HEK293T (cell line): ENCODE data around the gene NFXL1.

Source experiments
- CTCF ChIA-PET: fragments of 350-600 bp; formaldehyde crosslinking; extraction: SDS; loops from one replicate; lab custom pipeline; 2021; ENCODE audit warnings: antibody characterized with exemption, inconsistent platforms; lab: Yijun Ruan, JAX
- POLR2A ChIA-PET: fragments of 350-600 bp; formaldehyde crosslinking; extraction: SDS; loops from one replicate; lab custom pipeline; 2020; ENCODE audit warnings: antibody characterized with exemption, inconsistent platforms; lab: Yijun Ruan, JAX
- DNase-seq: peaks from one replicate; pipeline ENCODE4 v3.0.0; 2012; ENCODE audit warnings: mixed read lengths; ENCODE audit errors: extremely low spot score
- ARNT ChIP-seq: fragments of 450-650 bp; IDR thresholded peaks from 2 replicates; pipeline ENCODE4 v1.6.1; 2017; ENCODE audit warnings: mild to moderate bottlenecking
- BHLHE40 ChIP-seq: fragments of 450-650 bp; IDR thresholded peaks from 2 replicates; pipeline ENCODE4 v1.6.1; 2016; ENCODE audit warnings: mild to moderate bottlenecking, moderate library complexity, borderline replicate concordance
- CTBP1 ChIP-seq: fragments of 450-650 bp; IDR thresholded peaks from 2 replicates; pipeline ENCODE4 v1.6.1; 2016; ENCODE audit warnings: borderline replicate concordance
- ELF4 ChIP-seq: fragments of 450-650 bp; IDR thresholded peaks from 2 replicates; pipeline ENCODE4 v1.6.1; 2017; ENCODE audit warnings: antibody characterized with exemption
- FOXA1 ChIP-seq: fragments of 450-650 bp; IDR thresholded peaks from 2 replicates; pipeline ENCODE4 v1.6.1; 2016; ENCODE audit warnings: mild to moderate bottlenecking
- FOXK2 ChIP-seq: fragments of 450-650 bp; IDR thresholded peaks from 2 replicates; pipeline ENCODE4 v1.6.1; 2016; ENCODE audit warnings: mild to moderate bottlenecking
- FOXM1 ChIP-seq: fragments of 450-650 bp; IDR thresholded peaks from 2 replicates; pipeline ENCODE4 v1.6.1; 2017; ENCODE audit warnings: mild to moderate bottlenecking, borderline replicate concordance
- HDGF ChIP-seq: fragments of 450-650 bp; IDR thresholded peaks from 2 replicates; pipeline ENCODE4 v1.6.1; 2017; ENCODE audit warnings: antibody characterized with exemption, borderline replicate concordance
- L3MBTL2 ChIP-seq: fragments of 450-650 bp; conservative IDR thresholded peaks from 2 replicates; pipeline ENCODE4 v1.6.1; 2016; ENCODE audit warnings: mild to moderate bottlenecking
- LEF1 ChIP-seq: fragments of 450-650 bp; IDR thresholded peaks from 2 replicates; pipeline ENCODE4 v1.6.1; 2017; ENCODE audit warnings: mild to moderate bottlenecking, borderline replicate concordance
- NFRKB ChIP-seq: fragments of 450-650 bp; IDR thresholded peaks from 2 replicates; pipeline ENCODE4 v1.6.1; 2016; ENCODE audit warnings: mild to moderate bottlenecking, moderate library complexity
- SP1 ChIP-seq: fragments of 450-650 bp; IDR thresholded peaks from 2 replicates; pipeline ENCODE4 v1.6.1; 2017
- SUZ12 ChIP-seq: fragments of 450-650 bp; IDR thresholded peaks from 2 replicates; pipeline ENCODE4 v1.6.1; 2016; ENCODE audit warnings: mild to moderate bottlenecking
- TARDBP ChIP-seq: fragments of 450-650 bp; IDR thresholded peaks from 2 replicates; pipeline ENCODE4 v1.6.1; 2016
- ZNF384 ChIP-seq: fragments of 450-650 bp; IDR thresholded peaks from 2 replicates; pipeline ENCODE4 v1.6.1; 2016
- TF ChIP-seq, protein P1 (sequence below): fragments of 450-650 bp; IDR thresholded peaks from 2 replicates; pipeline ENCODE4 v1.6.1; 2016

The NFXL1 gene

GRCh38 chr4:47914220-47914925 is at the start of gene NFXL1:
Gene NFXL1 (minus strand): TSS chr4:47914583. CDS start chr4:47914203, 380 bp downstream.
- ChIA-PET CTCF (no interaction called here), POLR2A (interaction anchor here (0.6 to 1.4 kb wide), 8 partner anchors 8 to 220 kb away, joined by 3 to 6 read pairs (median 3); partner anchors contain the start of gene CORIN)
- TF ChIP-seq HDGF (no peak), L3MBTL2 (no peak; the same call in none of the 2 replicates), ZNF384 (peak; percentile 19; the same call in 1 of the 2 replicates)
- DNase-seq: peak; percentile 89

DNA sequence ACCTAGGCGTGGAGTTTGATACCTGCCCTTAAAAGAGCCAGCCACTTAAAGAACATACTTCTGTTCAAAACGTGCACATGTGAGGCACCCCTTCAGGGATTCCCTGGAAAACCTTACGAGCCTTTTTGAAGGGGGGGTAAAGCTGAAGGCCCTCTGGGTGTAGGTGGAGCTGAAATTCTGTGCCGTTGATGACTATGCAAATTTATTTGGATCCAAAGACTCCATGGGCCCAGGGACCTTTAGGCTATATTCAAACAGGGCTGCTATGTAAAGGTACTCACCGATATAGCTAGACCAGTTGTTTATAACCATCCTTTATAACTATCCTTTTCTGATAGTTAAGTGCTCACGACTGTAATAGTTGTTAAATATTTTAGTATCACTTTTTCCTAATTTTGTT is 40.3 kb upstream of the NFXL1 start:
- no peak for DNase-seq
- CTCF ChIA-PET: no interaction called here
- TF ChIP-seq NFRKB (no peak), ELF4 (no peak)
- POLR2A ChIA-PET: no interaction called here

GRCh38 chr4:47954245-47954644 is 39.9 kb upstream of the NFXL1 start:
- ChIA-PET CTCF (no interaction called here), POLR2A (no interaction called here)
- no peak for DNase-seq
- TF ChIP-seq, protein P1, sequence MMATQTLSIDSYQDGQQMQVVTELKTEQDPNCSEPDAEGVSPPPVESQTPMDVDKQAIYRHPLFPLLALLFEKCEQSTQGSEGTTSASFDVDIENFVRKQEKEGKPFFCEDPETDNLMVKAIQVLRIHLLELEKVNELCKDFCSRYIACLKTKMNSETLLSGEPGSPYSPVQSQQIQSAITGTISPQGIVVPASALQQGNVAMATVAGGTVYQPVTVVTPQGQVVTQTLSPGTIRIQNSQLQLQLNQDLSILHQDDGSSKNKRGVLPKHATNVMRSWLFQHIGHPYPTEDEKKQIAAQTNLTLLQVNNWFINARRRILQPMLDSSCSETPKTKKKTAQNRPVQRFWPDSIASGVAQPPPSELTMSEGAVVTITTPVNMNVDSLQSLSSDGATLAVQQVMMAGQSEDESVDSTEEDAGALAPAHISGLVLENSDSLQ: no peak
- TF ChIP-seq FOXA1: no peak

- CTCF ChIA-PET: no interaction called here
- TF ChIP-seq ZNF384 (no peak), FOXK2 (no peak), FOXA1 (no peak), ELF4 (no peak), NFRKB (no peak), SP1 (no peak), FOXM1 (no peak), L3MBTL2 (no peak), CTBP1 (no peak), BHLHE40 (no peak)
- POLR2A ChIA-PET: no interaction called here
- DNase-seq: no peak
These were observed 31.7 kb upstream of the NFXL1 start for GRCh38 chr4:47945930-47946726.

- CTCF ChIA-PET: interaction anchor here (0.6 kb wide), 1 partner anchor 559 kb away, joined by 3 read pairs; no protein-coding TSS in a partner anchor
- POLR2A ChIA-PET: no interaction called here
- DNase-seq: no peak
- no peak for TF ChIP-seq TARDBP
- no peak for TF ChIP-seq LEF1
- no peak for TF ChIP-seq ELF4
- TF ChIP-seq SUZ12: no peak
- TF ChIP-seq CTBP1: no peak
- TF ChIP-seq ARNT: no peak
- TF ChIP-seq ZNF384: no peak
- TF ChIP-seq, protein P1: no peak
- no peak for TF ChIP-seq NFRKB
- no peak for TF ChIP-seq FOXM1
- TF ChIP-seq FOXA1: no peak
- no peak for TF ChIP-seq SP1
- TF ChIP-seq HDGF: no peak
- no peak for TF ChIP-seq L3MBTL2
- no peak for TF ChIP-seq FOXK2
- TF ChIP-seq BHLHE40: no peak
These were observed 27.9 kb upstream of the NFXL1 start for GRCh38 chr4:47942081-47942819.

- CTCF ChIA-PET: no interaction called here
- POLR2A ChIA-PET: no interaction called here
- TF ChIP-seq ELF4 (no peak), L3MBTL2 (no peak), HDGF (no peak), BHLHE40 (no peak), FOXM1 (no peak), SP1 (no peak), FOXK2 (no peak), ARNT (no peak), SUZ12 (no peak), FOXA1 (no peak), CTBP1 (no peak), LEF1 (no peak), NFRKB (no peak), ZNF384 (no peak)
- TF ChIP-seq, protein P1: no peak
- DNase-seq: no peak
These were observed 25.1 kb upstream of the NFXL1 start for GRCh38 chr4:47939456-47939855.
